Mucosa of descending colon (tissue), 3 donors: Measurements from ENCODE around the gene SLC25A40. TPM values are rescaled to one million over a fixed set of nuclear protein-coding genes. Genes with fewer than 3 reads are reported as not detected.
"Not testable (repeated sequence)": the region's sequence is repeated elsewhere in the genome, so short reads cannot be mapped to it uniquely, and the experiment has no call there.

Source experiments
- ATAC-seq: fragments of 200-7000 bp; cut with Tn5 transposase; one replicate; pipeline ENCODE4 v1.9.1; 2020; ENCODE audit warnings: mild to moderate bottlenecking, moderate library complexity
- DNase-seq, 3 donors: peaks; one replicate each; pipeline ENCODE4 v3.0.0-alpha.2; 2020
- H3K36me3 ChIP-seq: fragments of 200-600 bp; one replicate; pipeline ENCODE4 v1.8.0; 2021; ENCODE audit warnings: low read depth, mild to moderate bottlenecking
- H3K4me1 ChIP-seq: fragments of 200-600 bp; one replicate; pipeline ENCODE4 v1.8.0; 2021; ENCODE audit warnings: low read depth, mild to moderate bottlenecking
- H3K4me3 ChIP-seq: fragments of 200-600 bp; one replicate; pipeline ENCODE4 v1.8.0; 2021; ENCODE audit warnings: mild to moderate bottlenecking
- H3K9me3 ChIP-seq: fragments of 200-600 bp; one replicate; pipeline ENCODE4 v1.8.0; 2021; ENCODE audit warnings: mild to moderate bottlenecking
- intact Hi-C, 2 donors: fragments of 100-400 bp; cut with DNase I in 1 of 2; cut with micrococcal nuclease in 1 of 2; formaldehyde crosslinking; loops; one replicate each; pipeline versions ENCODE4 v1.11.0 to v1.11.1; 2022; cut with DNase I, micrococcal nuclease
- total RNA-seq, 3 donors: library from RNA; stranded (reverse); fragmentation: NEBNext Ultra II Directional in 2 of 3; extraction: Animal tissue kit (Norgen Biotek cat#: 25700) in 2 of 3; gene quantifications; one replicate each; pipeline versions ENCODE4 v1.2.1 to v1.2.4, GENCODE V29; 2021 to 2023
- TF ChIP-seq, protein P1 (sequence below): fragments of 200-600 bp; IDR thresholded peaks from one replicate; pipeline ENCODE4 v1.8.0; 2022; ENCODE audit warnings: antibody characterized with exemption, mild to moderate bottlenecking
- donor health status: DM: no; HTN: no; CAD: no; lungs with moderate emphysema.
- donor health status: DM: no; HTN: no; CAD: no.
- donor health status: DM: no; HTN: yes; CAD: no.

SLC25A40 gene
- total RNA-seq, 3 donors from 2014 or later = 21.6 to 31.1 (median 29.0) TPM

DNA sequence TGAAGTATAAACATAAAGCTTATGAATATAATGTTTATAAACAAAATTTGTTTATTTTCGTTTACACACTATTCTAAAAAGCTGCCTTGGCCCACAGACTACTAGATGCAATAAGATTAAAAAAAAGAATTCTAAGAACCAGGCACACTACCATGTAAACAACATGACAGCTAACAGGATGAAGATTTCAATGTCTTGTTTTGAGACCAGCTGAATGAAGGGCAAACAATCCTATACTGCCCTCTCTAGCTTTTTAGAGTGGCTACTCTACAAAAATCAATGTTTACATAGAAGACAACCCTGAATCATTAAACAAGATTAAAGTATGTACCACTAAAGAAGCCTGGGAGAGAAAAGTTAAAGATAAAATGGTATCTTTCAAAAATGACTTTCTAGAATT, 38.6 kb downstream of the SLC25A40 start:
- Histone ChIP-seq H3K9me3 (no peaks in the 10 kb centered on the region), H3K4me3 (no peak overlapping the region), H3K4me1 (no peaks in the 10 kb centered on the region), H3K36me3 (no peaks in the 10 kb centered on the region)
- TF ChIP-seq, protein P1, sequence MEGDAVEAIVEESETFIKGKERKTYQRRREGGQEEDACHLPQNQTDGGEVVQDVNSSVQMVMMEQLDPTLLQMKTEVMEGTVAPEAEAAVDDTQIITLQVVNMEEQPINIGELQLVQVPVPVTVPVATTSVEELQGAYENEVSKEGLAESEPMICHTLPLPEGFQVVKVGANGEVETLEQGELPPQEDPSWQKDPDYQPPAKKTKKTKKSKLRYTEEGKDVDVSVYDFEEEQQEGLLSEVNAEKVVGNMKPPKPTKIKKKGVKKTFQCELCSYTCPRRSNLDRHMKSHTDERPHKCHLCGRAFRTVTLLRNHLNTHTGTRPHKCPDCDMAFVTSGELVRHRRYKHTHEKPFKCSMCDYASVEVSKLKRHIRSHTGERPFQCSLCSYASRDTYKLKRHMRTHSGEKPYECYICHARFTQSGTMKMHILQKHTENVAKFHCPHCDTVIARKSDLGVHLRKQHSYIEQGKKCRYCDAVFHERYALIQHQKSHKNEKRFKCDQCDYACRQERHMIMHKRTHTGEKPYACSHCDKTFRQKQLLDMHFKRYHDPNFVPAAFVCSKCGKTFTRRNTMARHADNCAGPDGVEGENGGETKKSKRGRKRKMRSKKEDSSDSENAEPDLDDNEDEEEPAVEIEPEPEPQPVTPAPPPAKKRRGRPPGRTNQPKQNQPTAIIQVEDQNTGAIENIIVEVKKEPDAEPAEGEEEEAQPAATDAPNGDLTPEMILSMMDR = no peak
- no peak for ATAC-seq
- no peak for DNase-seq
- intact Hi-C loops = no loop called here

DNA sequence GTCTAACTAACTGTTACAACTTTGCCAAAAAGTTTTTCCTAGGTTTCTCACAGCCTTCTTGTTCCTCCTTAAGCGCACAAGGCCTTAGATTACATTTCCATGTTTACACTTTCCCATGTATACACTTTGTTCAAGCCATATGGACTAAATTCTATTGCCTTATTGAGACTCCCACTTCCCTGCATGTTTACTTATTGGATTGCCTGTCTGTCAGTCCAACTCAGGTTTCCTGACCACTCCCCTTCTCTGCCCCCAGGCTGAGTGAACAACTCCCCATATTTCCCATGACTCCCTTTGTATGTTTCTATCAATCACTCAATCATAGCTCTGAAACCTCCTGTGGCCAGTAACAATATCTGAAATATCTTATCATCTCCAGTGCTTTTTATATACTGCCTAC, 43.0 kb downstream of the SLC25A40 start:
- H3K9me3 ChIP-seq = no peaks in the 10 kb centered on the region
- no peaks in the 10 kb centered on the region for H3K4me1 ChIP-seq
- DNase-seq = no peak
- TF ChIP-seq, protein P1 = no peak
- no peak overlapping the region for H3K4me3 ChIP-seq
- H3K36me3 ChIP-seq = no peaks in the 10 kb centered on the region
- ATAC-seq = peak; percentile 25
- intact Hi-C loops = no loop called here

DNA sequence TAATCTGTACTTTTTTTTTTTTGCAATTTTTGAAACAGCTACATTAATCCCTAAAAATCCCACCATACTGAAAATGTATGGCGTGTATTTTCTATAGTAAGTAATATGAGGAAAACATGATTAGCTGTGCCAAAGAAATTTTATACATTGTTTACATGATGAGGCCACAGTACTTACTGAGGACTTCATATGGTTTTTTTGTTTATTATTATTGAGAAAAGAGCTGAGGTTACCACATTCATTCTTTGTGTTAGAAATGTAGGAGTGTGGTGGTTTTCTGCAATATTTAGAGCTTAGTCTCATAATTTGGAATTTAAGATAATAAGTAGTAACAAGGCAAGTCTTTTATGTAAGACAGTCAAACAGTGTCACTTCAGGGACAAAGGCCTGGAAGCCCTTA, 45.1 kb downstream of the SLC25A40 start:
- TF ChIP-seq, protein P1 = no peak
- ATAC-seq = no peak
- intact Hi-C loops = no loop called here

DNA sequence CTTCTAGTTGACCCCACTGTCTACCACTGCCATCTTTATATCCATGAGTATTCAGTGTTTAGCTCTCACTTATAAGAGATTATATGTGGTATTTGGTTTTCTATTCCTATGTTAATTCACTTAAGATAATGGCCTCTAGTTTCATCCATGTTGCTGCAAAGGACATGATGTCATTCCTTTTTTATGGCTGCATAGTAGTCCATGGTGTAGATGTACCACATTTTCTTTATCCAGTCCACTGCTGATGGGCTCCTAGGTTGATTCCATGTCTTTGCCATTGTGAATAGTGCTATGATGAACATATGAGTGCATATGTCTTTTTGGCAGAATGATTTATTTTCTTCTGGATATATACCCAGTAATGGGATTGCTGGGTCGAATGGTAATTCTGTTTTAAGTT, 47.8 kb downstream of the SLC25A40 start:
- H3K9me3 ChIP-seq = peaks cover 19% of the 10 kb centered on the region
- DNase-seq, intact Hi-C loops, H3K4me3 ChIP-seq, H3K36me3 ChIP-seq, ATAC-seq, H3K4me1 ChIP-seq: not testable (repeated sequence)

More for the DNA sequence above, 45.1 kb downstream of the SLC25A40 start:
- Histone ChIP-seq H3K9me3 (no peaks in the 10 kb centered on the region), H3K4me1 (no peaks in the 10 kb centered on the region), H3K4me3 (no peak overlapping the region), H3K36me3 (no peaks in the 10 kb centered on the region)
- no peak for DNase-seq

DNA sequence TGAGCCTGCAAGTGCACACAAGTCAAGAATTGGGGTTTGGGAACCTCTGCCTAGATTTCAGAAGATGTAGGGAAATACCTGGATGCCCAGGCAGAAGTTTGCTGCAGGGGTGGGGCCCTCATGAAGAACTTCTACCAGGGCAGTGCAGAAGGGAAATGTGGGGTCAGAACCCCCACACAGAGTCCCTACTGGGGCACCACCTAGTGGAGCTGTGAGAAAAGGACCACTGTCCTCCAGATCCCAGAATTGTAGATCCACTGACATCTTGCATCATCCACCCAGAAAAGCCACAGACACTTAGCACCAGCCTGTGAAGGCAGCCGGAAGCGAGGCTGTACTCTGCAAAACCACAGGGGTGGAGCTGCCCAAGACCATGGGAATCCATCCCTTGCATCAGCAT, 50.8 kb downstream of the SLC25A40 start:
- H3K4me1 ChIP-seq, intact Hi-C loops, H3K4me3 ChIP-seq, ATAC-seq, H3K36me3 ChIP-seq, DNase-seq: not testable (repeated sequence)
- peaks cover 19% of the 10 kb centered on the region for H3K9me3 ChIP-seq

DNA sequence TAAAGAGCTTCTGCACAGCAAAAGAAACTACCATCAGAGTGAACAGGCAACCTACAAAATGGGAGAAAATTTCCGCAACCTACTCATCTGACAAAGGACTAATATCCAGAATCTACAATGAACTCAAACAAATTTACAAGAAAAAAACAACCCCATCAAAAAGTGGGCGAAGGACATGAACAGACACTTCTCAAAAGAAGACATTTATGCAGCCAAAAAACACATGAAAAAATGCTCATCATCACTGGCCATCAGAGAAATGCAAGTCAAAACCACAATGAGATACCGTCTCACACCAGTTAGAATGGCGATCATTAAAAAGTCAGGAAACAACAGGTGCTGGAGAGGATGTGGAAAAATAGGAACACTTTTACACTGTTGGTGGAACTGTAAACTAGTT, 54.1 kb downstream of the SLC25A40 start:
- intact Hi-C loops, ATAC-seq: not testable (repeated sequence)

DNA sequence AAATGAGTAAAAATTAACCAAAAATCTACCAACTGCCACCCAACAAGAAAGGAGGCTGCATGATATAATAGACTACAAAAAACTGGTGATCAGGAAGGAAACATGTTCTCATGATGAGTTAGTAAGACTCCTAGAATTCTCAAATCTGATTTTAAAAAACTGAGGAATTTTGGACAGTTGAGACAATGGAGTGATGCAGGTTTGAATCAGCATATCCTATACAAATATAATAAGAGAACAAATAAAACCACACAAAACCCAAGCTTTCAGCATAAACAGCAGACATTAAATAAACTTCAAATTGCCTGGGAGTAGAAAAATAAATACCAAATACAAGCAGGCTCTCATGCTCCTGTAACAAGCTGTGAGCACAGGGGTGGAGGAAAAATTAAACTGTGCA, 57.8 kb downstream of the SLC25A40 start:
- TF ChIP-seq, protein P1 = no peak
- ATAC-seq = no peak
- intact Hi-C loops = no loop called here
- no peaks in the 10 kb centered on the region for H3K36me3 ChIP-seq
- no peak overlapping the region for H3K4me3 ChIP-seq
- no peak for DNase-seq
- H3K9me3 ChIP-seq = no peaks in the 10 kb centered on the region
- H3K4me1 ChIP-seq = no peaks in the 10 kb centered on the region

More for the DNA sequence above, 54.1 kb downstream of the SLC25A40 start:
- not testable (repeated sequence) for DNase-seq, H3K36me3 ChIP-seq, H3K4me1 ChIP-seq, H3K4me3 ChIP-seq
- peaks cover 19% of the 10 kb centered on the region for H3K9me3 ChIP-seq
